HepG2 (cell line): ENCODE measurements around the gene THADA.

Source experiments
- EED ChIP-seq: sonication (generic); formaldehyde crosslinking; IDR thresholded peaks from 2 replicates; pipeline ENCODE4 v1.5.0; 2020; ENCODE audit warnings: mild to moderate bottlenecking, missing genetic modification reagents
- KDM5A ChIP-seq: fragments of 200-600 bp; sonication (generic); IDR thresholded peaks from 2 replicates; pipeline ENCODE4 v1.7.0; 2018; ENCODE audit warnings: antibody characterized with exemption, mild to moderate bottlenecking, low read length, borderline replicate concordance
- PHF5A ChIP-seq: IDR thresholded peaks from one replicate; pipeline ENCODE4 v1.6.1; 2018; ENCODE audit warnings: low read depth, missing genetic modification reagents; ENCODE audit not compliant: unreplicated experiment
- POLR2AphosphoS5 ChIP-seq: IDR thresholded peaks from 2 replicates; pipeline ENCODE4 v1.6.1; 2012; ENCODE audit warnings: low read depth, low read length
- SP140L ChIP-seq: sonication (generic); formaldehyde crosslinking; IDR thresholded peaks from 2 replicates; pipeline ENCODE4 v1.4.0; 2020; ENCODE audit warnings: missing genetic modification reagents, borderline replicate concordance
- TF ChIP-seq, protein P1 (sequence below): IDR thresholded peaks from 2 replicates; pipeline ENCODE4 v1.6.1; 2016; ENCODE audit warnings: low read depth, control low read depth
- TF ChIP-seq, protein P2 (sequence below): sonication (generic); formaldehyde crosslinking; IDR thresholded peaks from 2 replicates; pipeline ENCODE4 v1.8.1; 2022; ENCODE audit warnings: low read depth, mild to moderate bottlenecking, missing genetic modification reagents
- TF ChIP-seq, protein P3 (sequence below): sonication (generic); formaldehyde crosslinking; IDR thresholded peaks from 2 replicates; pipeline ENCODE4 v1.4.0; 2020; ENCODE audit warnings: mild to moderate bottlenecking, missing genetic modification reagents
- TF ChIP-seq, protein P4 (sequence below): sonication (generic); formaldehyde crosslinking; IDR thresholded peaks from 2 replicates; pipeline ENCODE4 v1.4.0; 2020; ENCODE audit warnings: missing genetic modification reagents
- TF ChIP-seq, protein P5 (sequence below): sonication (generic); formaldehyde crosslinking; conservative IDR thresholded peaks from 2 replicates; pipeline ENCODE4 v1.8.0; 2022; ENCODE audit warnings: missing genetic modification reagents
- TF ChIP-seq, protein P6 (sequence below): sonication (generic); formaldehyde crosslinking; IDR thresholded peaks from 2 replicates; pipeline ENCODE4 v1.8.1; 2023; ENCODE audit warnings: mild to moderate bottlenecking, missing genetic modification reagents
- TF ChIP-seq, protein P7 (sequence below): sonication (generic); formaldehyde crosslinking; IDR thresholded peaks from 2 replicates; pipeline ENCODE4 v1.4.0; 2020; ENCODE audit warnings: missing genetic modification reagents

DNA sequence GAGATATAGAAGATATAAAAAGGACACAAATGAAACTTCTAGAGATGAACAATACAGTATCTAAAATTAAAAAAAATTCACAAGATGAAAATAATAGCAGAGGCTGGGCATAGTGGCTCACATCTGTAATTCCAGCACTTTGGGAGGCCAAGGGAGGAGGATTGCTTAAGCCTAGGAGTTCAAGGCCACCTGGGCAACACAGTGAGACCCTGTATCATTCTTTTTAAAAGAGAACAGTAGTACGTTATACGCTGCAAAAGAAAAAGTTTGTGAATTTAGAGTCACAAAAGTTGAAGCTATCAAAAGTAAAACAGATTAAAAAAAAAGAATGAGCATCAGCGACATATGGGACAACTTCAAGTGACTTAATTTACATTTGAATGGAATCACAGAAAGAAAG lies 287.9 kb downstream of the THADA start:
- TF ChIP-seq, protein P1, sequence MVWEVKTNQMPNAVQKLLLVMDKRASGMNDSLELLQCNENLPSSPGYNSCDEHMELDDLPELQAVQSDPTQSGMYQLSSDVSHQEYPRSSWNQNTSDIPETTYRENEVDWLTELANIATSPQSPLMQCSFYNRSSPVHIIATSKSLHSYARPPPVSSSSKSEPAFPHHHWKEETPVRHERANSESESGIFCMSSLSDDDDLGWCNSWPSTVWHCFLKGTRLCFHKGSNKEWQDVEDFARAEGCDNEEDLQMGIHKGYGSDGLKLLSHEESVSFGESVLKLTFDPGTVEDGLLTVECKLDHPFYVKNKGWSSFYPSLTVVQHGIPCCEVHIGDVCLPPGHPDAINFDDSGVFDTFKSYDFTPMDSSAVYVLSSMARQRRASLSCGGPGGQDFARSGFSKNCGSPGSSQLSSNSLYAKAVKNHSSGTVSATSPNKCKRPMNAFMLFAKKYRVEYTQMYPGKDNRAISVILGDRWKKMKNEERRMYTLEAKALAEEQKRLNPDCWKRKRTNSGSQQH (CRISPR knock-in tag), result no peak
- TF ChIP-seq, protein P2, sequence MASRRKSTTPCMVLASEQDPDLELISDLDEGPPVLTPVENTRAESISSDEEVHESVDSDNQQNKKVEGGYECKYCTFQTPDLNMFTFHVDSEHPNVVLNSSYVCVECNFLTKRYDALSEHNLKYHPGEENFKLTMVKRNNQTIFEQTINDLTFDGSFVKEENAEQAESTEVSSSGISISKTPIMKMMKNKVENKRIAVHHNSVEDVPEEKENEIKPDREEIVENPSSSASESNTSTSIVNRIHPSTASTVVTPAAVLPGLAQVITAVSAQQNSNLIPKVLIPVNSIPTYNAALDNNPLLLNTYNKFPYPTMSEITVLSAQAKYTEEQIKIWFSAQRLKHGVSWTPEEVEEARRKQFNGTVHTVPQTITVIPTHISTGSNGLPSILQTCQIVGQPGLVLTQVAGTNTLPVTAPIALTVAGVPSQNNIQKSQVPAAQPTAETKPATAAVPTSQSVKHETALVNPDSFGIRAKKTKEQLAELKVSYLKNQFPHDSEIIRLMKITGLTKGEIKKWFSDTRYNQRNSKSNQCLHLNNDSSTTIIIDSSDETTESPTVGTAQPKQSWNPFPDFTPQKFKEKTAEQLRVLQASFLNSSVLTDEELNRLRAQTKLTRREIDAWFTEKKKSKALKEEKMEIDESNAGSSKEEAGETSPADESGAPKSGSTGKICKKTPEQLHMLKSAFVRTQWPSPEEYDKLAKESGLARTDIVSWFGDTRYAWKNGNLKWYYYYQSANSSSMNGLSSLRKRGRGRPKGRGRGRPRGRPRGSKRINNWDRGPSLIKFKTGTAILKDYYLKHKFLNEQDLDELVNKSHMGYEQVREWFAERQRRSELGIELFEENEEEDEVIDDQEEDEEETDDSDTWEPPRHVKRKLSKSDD, result no peak
- TF ChIP-seq SP140L (CRISPR knock-in tag), result no peak
- TF ChIP-seq, protein P3, sequence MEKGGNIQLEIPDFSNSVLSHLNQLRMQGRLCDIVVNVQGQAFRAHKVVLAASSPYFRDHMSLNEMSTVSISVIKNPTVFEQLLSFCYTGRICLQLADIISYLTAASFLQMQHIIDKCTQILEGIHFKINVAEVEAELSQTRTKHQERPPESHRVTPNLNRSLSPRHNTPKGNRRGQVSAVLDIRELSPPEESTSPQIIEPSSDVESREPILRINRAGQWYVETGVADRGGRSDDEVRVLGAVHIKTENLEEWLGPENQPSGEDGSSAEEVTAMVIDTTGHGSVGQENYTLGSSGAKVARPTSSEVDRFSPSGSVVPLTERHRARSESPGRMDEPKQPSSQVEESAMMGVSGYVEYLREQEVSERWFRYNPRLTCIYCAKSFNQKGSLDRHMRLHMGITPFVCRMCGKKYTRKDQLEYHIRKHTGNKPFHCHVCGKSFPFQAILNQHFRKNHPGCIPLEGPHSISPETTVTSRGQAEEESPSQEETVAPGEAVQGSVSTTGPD, result no peak
- TF ChIP-seq, protein P4, sequence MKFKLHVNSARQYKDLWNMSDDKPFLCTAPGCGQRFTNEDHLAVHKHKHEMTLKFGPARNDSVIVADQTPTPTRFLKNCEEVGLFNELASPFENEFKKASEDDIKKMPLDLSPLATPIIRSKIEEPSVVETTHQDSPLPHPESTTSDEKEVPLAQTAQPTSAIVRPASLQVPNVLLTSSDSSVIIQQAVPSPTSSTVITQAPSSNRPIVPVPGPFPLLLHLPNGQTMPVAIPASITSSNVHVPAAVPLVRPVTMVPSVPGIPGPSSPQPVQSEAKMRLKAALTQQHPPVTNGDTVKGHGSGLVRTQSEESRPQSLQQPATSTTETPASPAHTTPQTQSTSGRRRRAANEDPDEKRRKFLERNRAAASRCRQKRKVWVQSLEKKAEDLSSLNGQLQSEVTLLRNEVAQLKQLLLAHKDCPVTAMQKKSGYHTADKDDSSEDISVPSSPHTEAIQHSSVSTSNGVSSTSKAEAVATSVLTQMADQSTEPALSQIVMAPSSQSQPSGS, result no peak
- TF ChIP-seq, protein P5, sequence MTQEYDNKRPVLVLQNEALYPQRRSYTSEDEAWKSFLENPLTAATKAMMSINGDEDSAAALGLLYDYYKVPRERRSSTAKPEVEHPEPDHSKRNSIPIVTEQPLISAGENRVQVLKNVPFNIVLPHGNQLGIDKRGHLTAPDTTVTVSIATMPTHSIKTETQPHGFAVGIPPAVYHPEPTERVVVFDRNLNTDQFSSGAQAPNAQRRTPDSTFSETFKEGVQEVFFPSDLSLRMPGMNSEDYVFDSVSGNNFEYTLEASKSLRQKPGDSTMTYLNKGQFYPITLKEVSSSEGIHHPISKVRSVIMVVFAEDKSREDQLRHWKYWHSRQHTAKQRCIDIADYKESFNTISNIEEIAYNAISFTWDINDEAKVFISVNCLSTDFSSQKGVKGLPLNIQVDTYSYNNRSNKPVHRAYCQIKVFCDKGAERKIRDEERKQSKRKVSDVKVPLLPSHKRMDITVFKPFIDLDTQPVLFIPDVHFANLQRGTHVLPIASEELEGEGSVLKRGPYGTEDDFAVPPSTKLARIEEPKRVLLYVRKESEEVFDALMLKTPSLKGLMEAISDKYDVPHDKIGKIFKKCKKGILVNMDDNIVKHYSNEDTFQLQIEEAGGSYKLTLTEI, result no peak
- TF ChIP-seq, protein P6, sequence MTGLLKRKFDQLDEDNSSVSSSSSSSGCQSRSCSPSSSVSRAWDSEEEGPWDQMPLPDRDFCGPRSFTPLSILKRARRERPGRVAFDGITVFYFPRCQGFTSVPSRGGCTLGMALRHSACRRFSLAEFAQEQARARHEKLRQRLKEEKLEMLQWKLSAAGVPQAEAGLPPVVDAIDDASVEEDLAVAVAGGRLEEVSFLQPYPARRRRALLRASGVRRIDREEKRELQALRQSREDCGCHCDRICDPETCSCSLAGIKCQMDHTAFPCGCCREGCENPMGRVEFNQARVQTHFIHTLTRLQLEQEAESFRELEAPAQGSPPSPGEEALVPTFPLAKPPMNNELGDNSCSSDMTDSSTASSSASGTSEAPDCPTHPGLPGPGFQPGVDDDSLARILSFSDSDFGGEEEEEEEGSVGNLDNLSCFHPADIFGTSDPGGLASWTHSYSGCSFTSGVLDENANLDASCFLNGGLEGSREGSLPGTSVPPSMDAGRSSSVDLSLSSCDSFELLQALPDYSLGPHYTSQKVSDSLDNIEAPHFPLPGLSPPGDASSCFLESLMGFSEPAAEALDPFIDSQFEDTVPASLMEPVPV (CRISPR knock-in tag), result no peak
- TF ChIP-seq, protein P7, sequence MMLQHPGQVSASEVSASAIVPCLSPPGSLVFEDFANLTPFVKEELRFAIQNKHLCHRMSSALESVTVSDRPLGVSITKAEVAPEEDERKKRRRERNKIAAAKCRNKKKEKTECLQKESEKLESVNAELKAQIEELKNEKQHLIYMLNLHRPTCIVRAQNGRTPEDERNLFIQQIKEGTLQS (CRISPR knock-in tag), result no peak
- no peak for TF ChIP-seq EED (CRISPR knock-in tag)
- TF ChIP-seq POLR2AphosphoS5, result no peak
- no peak for TF ChIP-seq PHF5A
- TF ChIP-seq KDM5A, result no peak
